ENCODE results near the gene P4HA1. TPM values are rescaled to one million over a fixed set of nuclear protein-coding genes. Genes with fewer than 3 reads are reported as not detected.

Gene P4HA1
- total and polyA plus RNA-seq, 2 donors (not counting 3 experiments of a cell fraction or from before 2014, with no cell fraction given) = 14.3 to 29.1 TPM

GRCh38 chr10:73131301-73131700 is 34.6 kb upstream of the P4HA1 start:
- no peaks in the 10 kb centered on the region for H4K20me1 ChIP-seq (replicated peaks; ENCODE audit: control insufficient read depth, extremely low read depth, insufficient read depth, low read length)
- H3K4me2 ChIP-seq (ENCODE audit: insufficient read depth, low read length) = no peak overlapping the region
- H3K36me3 ChIP-seq (ENCODE audit: control insufficient read depth in 2 of 2, extremely low read depth in 1 of 2, insufficient read depth in 2 of 2, low read length in 2 of 2) = peaks cover 16 to 27% of the 10 kb centered on the region in 2 experiments
- H3K4me1 ChIP-seq (ENCODE audit: control insufficient read depth, extremely low read depth, insufficient read depth, low read length) = no peaks in the 10 kb centered on the region
- TF ChIP-seq FOS (IDR thresholded peaks at IDR 0.05; ENCODE audit: borderline replicate concordance, insufficient read depth, low read length) (no peak), MYC (IDR thresholded peaks at IDR 0.05; ENCODE audit: low read depth, low read length) (no peak), POLR2A (IDR thresholded peaks at IDR 0.05; ENCODE audit: low read depth, low read length) (no peak), JUN (IDR thresholded peaks at IDR 0.05; ENCODE audit: borderline replicate concordance, insufficient read depth, insufficient read length, low read depth) (no peak), MAX (IDR thresholded peaks at IDR 0.05; ENCODE audit: insufficient read depth, insufficient read length) (no peak), EZH2 (IDR thresholded peaks at IDR 0.05; ENCODE audit: borderline replicate concordance, low read depth, low read length, severe bottlenecking) (no peak), POLR2AphosphoS5 (IDR thresholded peaks at IDR 0.05; ENCODE audit: insufficient read depth, low read depth, low read length) (no peak)
- no peaks in the 10 kb centered on the region for H3K9me3 ChIP-seq (replicated peaks; ENCODE audit: control insufficient read depth, insufficient read depth, low read length)
- no peaks in the 10 kb centered on the region for H3K9me1 ChIP-seq (replicated peaks; ENCODE audit: control insufficient read depth, extremely low read depth, insufficient read depth, low read length)
- dilution Hi-C loops (cut with MboI; ENCODE audit: extremely low pct_ligation_motif_present, low sequenced_read_pairs) (no loop called here), intact Hi-C loops (cut with micrococcal nuclease) (no loop called here)
- CTCF ChIA-PET = interaction anchor here (1.2 kb wide), 1 partner anchor 36 kb away, joined by 3 read pairs; no protein-coding TSS in a partner anchor
- H3K9ac ChIP-seq (replicated peaks; ENCODE audit: extremely low read depth, insufficient read depth, low read length) = no peak overlapping the region
- H2AFZ ChIP-seq (ENCODE audit: low read depth, low read length) = no peak overlapping the region
- POLR2A ChIA-PET = no interaction called here
- DNase-seq (ENCODE audit: low read depth, low spot score) = no peak
- H3K27me3 ChIP-seq (ENCODE audit: control insufficient read depth in 2 of 2, insufficient read depth in 2 of 2, low read length in 2 of 2) = no peaks in the 10 kb centered on the region
- no peak overlapping the region for H3K4me3 ChIP-seq (replicated peaks in 1 of 3; ENCODE audit: insufficient read depth in 1 of 3, low read depth in 1 of 3, low read length in 3 of 3)
- FAIRE-seq = no peak
- H3K79me2 ChIP-seq (ENCODE audit: control insufficient read depth, insufficient read depth, low read length) = no peaks in the 10 kb centered on the region
- H3K27ac ChIP-seq (ENCODE audit: insufficient read depth, low read depth, low read length) = no peak overlapping the region
- BruUV-seq (replicated peaks) = no TSS peak

- FAIRE-seq = no peak
- Histone ChIP-seq H3K4me3 (replicated peaks in 1 of 3; ENCODE audit: insufficient read depth in 1 of 3, low read depth in 1 of 3, low read length in 3 of 3) (no peak overlapping the region), H3K9me3 (replicated peaks; ENCODE audit: control insufficient read depth, insufficient read depth, low read length) (no peaks in the 10 kb centered on the region), H4K20me1 (replicated peaks; ENCODE audit: control insufficient read depth, extremely low read depth, insufficient read depth, low read length) (no peaks in the 10 kb centered on the region), H3K9ac (replicated peaks; ENCODE audit: extremely low read depth, insufficient read depth, low read length) (no peak overlapping the region), H3K79me2 (ENCODE audit: control insufficient read depth, insufficient read depth, low read length) (no peaks in the 10 kb centered on the region), H3K27ac (ENCODE audit: insufficient read depth, low read depth, low read length) (no peak overlapping the region), H3K4me1 (ENCODE audit: control insufficient read depth, extremely low read depth, insufficient read depth, low read length) (no peaks in the 10 kb centered on the region), H2AFZ (ENCODE audit: low read depth, low read length) (no peak overlapping the region), H3K4me2 (ENCODE audit: insufficient read depth, low read length) (no peak overlapping the region), H3K27me3 (ENCODE audit: control insufficient read depth in 2 of 2, insufficient read depth in 2 of 2, low read length in 2 of 2) (no peaks in the 10 kb centered on the region), H3K36me3 (ENCODE audit: control insufficient read depth in 2 of 2, extremely low read depth in 1 of 2, insufficient read depth in 2 of 2, low read length in 2 of 2) (peaks cover 8 to 13% of the 10 kb centered on the region in 2 experiments), H3K9me1 (replicated peaks; ENCODE audit: control insufficient read depth, extremely low read depth, insufficient read depth, low read length) (no peaks in the 10 kb centered on the region)
- BruUV-seq (replicated peaks) = no TSS peak
- intact Hi-C loops (cut with micrococcal nuclease) (no loop called here), dilution Hi-C loops (cut with MboI; ENCODE audit: extremely low pct_ligation_motif_present, low sequenced_read_pairs) (no loop called here)
- ChIA-PET CTCF (interaction anchor here (1.4 kb wide), 1 partner anchor 12 kb away, joined by 5 read pairs; no protein-coding TSS in a partner anchor), POLR2A (no interaction called here)
- no peak for DNase-seq (ENCODE audit: low read depth, low spot score)
- TF ChIP-seq JUN (IDR thresholded peaks at IDR 0.05; ENCODE audit: borderline replicate concordance, insufficient read depth, insufficient read length, low read depth) = no peak
- no peak for TF ChIP-seq GATA2 (IDR thresholded peaks at IDR 0.05; ENCODE audit: insufficient read depth, insufficient read length, low read depth, low read length)
- TF ChIP-seq CTCF (IDR thresholded peaks at IDR 0.05; ENCODE audit: extremely low read depth in 1 of 2, insufficient read depth in 1 of 2, low read depth in 1 of 2, low read length in 2 of 2) = no peak
- TF ChIP-seq POLR2AphosphoS5 (IDR thresholded peaks at IDR 0.05; ENCODE audit: insufficient read depth, low read depth, low read length) = no peak
- TF ChIP-seq POLR2A (IDR thresholded peaks at IDR 0.05; ENCODE audit: low read depth, low read length) = no peak
- TF ChIP-seq MYC (IDR thresholded peaks at IDR 0.05; ENCODE audit: low read depth, low read length) = no peak
- no peak for TF ChIP-seq MAX (IDR thresholded peaks at IDR 0.05; ENCODE audit: insufficient read depth, insufficient read length)
- TF ChIP-seq EZH2 (IDR thresholded peaks at IDR 0.05; ENCODE audit: borderline replicate concordance, low read depth, low read length, severe bottlenecking) = no peak
- TF ChIP-seq FOS (IDR thresholded peaks at IDR 0.05; ENCODE audit: borderline replicate concordance, insufficient read depth, low read length) = no peak
These were observed 29.7 kb upstream of the P4HA1 start for GRCh38 chr10:73126343-73126742.

Data from endothelial cell of umbilical vein (primary cell).